Medulla oblongata (tissue), 1 donor: ENCODE results near the gene GRM7.

Experiments used
- DNase-seq: peaks from one replicate; pipeline ENCODE4 v3.0.0-alpha.2; 2015; ENCODE audit errors: extremely low spot score

GRM7 gene

DNA sequence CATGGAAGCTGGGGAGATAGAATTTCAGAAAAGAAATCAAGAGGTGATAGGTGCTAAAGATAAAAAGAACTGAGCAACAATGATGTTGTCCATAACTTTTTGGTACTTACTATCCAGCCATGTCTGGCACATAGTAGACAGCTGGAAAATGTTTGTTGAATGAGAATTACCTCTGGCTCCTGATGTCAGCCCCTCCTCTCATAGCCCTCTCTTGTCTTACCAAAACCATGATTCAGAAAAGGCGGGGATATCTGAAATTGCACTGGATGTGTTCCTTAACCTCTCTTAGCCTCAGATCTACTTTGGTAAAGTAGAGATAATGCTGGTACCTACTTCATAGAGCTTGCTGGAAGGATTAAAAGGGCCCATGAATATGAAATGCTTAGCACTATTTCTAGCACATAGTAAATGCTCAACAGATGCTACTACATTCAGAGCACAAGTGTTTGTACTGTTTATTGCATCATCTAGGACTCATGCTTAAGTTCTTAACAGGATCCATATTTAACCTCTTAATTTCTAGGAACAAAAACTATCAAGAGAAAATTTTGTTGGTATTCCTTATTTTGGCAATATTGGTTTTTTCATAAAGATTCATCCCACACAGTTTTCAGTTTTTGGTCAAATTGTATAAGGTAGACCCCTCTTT is 859.9 kb downstream of the GRM7 start:
- DNase-seq, result no peak

DNA sequence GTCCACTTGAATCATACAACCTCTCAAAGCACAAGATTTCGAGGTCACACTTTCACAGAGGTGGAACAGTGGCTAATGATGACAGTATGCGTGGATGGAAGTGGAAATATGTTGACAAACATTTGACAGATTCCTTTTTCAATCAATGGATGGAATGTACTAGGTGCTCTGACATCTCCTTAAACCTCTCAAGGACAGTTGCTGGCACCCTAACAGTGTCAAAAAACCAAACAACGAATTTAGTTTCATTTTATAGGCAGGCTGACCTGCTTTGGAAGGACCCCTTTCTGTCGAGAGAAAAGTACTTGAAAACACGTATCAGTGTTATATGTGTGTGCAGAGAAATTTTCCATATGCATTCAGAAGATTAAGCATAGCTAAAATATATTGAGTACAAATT is 861.0 kb downstream of the GRM7 start:
- DNase-seq, result no peak

DNA sequence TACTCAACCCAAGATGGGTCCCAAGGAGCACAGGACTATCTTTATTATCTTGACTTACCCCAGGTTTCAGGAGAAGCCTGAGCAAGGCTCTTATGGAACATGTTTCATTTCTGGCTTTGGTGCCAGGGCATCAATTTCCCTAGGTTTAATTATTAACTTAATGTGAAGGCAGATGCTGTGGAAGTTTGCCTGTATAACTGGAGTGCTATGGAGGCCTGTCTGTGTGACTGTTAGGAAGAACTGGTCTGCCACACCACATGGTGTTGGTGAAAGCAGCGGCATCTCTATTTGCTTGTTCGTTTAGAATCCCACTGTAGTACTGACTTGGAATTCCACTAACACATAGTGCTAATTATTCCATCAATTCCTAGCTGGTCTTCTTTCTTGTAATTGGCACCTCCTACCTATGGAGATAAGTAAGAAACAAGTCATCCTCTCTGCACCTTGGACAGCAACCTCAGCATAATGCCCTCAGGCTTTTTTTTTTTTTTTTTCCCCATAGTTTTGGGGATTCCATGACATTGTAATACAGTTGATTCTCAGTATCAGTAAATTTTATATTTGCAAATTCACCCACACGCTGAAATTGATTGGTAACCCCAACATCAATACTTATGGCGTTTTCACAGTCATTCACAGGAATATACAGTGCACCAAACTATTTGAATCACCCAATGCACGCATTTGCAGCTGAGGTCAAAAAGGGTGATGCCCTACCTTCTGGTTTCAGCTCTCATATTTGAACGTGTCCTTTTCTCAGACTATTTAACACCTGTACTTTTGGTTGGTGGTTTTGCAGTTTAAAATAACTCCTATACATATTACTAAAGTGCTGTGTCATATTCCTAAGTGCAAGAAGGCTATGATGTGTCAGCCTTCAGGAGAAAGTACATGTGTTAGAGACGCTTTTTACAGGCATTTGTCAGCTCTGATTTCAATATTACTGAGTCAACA is 867.9 kb downstream of the GRM7 start:
- DNase-seq, result no peak

DNA sequence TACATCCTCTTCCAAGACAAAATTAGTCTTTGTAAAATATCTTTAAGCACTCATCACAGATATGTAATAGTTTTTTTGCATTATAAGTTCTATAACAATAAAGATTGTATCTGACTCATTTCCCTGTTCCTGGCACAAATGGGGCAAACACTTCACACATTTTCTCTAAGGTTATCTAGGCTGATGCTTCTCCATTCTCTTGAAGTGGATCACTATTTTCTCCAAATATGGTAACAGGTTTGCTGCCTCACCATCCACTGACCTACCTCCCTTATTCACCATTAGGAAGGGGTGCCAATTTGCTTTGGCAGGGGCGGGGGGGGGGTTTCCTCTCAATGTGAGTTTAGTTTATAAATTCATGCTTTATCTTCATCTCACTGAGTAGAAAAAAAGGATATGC is 873.0 kb downstream of the GRM7 start:
- no peak for DNase-seq

DNA sequence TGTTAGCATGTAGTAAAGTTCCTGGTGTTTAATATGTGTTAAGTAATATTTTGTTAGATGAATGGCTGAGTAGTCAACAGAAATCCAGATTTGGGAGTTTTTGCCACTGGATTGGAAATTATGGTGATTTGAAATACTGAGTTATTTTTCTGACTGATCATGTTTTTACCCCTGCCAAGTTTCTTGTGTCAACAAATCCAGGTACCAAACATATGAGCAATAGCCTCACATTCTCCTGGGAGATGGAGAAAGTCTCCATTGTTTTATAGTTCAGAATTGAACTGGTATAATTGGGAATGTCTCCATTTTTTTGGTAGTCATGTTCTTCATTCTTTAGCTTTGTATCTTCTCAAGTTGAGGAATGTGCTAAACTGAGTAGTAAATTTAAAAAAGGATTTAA is 873.5 kb downstream of the GRM7 start:
- no peak for DNase-seq

DNA sequence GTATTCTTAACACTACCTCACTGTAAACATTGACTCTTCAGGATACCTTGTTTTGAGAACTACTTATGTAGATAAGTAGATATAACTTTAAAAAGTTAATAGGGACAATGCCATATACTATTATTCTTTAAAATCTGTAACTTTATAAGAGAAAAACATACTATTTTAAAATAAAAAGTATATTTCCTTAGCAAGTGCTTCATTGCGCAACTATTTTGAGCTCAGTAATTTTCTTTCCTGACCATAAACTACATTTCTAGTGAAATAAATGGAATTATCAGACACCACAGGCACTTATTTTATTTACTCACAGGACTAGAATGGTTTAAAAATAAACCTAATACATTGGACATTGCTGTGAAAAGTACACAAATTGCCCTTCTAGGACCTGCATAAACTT is 876.3 kb downstream of the GRM7 start:
- no peak for DNase-seq

DNA sequence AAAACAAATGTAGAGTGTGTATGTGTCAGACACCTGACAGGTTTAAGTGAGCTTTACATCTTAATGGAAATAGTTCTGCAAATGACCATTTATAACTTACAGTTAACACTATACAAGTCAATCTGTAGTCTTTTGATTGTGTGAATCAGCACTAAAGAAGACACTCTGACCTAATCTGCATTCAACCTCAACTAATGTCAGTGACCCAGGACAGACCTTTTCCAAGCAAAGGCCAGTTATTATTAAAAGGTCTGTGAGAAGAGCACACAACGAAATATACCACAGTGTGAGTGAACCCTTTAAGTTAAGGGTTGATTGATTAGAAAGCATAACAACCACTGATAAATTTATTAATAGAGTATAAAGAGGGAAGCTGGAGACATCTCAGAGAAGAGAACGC is 878.8 kb downstream of the GRM7 start:
- DNase-seq, result no peak

DNA sequence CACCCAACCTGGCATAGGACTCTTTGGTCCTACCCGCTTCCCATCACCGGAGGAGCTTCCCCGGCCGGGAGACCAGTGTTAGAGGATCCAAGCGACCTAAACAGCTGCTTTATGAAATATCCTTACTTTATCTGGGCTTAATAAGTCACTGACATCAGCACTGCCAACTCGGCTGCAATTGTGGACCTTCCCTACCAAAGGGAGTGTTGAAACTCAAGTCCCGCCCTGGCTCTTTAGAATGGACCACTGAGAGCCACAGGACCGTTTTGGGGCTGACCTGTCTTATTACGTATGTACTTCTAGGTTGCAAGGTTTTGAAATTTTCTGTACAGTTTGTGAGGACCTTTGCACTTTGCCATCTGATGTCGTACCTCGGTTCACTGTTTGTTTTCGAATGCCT is 879.5 kb downstream of the GRM7 start:
- no peak for DNase-seq

DNA sequence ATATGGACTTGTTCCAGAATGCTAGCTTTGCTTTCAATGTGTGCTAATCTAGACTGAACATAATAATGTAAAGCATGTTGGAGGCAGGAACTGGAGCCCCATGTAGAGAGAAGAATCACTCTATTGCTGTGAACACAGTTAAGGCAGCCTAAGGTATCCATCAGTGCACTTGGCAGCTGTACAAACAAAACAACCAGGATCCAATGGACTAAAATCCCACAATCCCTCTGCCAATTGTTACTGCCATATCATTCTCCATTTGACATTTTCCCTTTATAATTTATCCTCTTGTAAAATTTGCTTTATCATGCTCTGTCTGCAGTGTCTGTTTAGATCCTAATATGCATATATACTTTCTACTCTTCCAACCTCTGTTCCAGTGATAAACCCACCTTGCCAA is 883.9 kb downstream of the GRM7 start:
- no peak for DNase-seq

DNA sequence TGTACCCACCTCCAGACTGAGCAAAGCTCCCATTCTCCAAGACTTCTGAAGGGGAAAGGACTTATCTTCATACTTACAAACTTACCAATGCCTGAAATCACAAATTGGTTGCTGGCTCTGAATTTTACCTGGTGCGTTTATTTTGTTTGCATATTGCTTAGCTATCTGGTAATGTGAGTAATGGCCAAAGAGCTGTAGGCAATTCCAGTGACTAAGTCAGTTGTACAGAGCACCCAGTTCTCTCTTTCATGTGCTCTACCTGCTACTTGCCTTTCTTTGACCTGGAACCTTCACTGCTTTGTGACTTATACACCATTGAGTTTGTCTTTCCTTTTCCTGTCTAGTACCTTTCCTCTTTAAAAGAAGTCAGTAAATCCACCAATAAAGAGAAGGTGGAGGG is 884.8 kb downstream of the GRM7 start:
- DNase-seq, result no peak

DNA sequence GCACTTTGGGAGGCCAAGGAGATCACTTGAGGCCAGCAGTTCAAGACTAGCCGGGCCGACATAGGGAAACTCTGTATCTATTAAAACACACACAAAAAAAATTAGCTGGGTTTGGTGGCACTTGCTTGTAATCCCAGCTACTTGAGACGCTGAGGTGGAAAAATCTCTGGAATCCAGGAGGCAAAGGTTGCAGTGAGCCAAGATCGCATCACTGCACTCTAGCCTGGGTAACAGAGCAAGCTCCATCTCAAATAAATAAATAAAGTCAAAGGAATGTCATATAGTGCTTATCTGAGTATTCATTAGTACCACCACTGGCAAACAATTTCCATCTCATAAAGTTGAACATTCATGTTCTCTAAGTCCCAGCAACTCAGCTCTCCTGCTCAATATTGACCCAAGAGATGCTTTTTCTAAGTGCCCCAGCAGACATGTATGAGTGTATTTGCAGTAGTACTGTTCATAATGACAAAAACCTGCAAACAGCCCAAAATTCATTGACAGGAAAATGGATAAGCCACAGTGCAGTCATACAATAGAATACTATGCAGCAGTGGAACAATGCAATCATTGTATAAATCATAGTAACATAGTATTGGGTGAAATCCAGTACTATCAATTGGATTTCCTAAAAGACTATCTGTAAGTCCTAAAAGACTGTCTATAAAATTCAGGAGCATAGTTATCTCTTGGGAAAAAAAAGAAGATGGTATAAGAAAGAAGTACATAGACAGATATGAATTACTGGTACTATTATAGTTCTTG is 889.2 kb downstream of the GRM7 start:
- peak; percentile 29 for DNase-seq

DNA sequence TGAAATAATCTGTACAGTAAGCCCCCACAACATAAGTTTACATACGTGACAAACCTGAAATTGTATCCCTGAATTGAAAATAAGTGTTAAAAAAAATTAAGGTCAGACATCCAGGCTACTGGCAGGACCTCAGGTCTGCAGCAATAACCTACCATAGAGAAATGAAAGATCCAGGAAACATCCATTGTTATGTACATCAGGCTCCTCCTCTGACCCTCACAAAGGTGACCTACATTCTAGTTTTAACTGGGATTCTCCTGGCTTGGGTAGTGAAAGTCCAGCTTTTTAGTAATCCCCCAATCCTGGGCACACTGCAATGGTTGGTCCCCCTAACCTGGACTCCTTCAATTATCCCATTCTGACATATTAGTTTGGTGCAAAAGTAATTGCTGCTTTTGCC is 891.1 kb downstream of the GRM7 start:
- DNase-seq, result no peak

DNA sequence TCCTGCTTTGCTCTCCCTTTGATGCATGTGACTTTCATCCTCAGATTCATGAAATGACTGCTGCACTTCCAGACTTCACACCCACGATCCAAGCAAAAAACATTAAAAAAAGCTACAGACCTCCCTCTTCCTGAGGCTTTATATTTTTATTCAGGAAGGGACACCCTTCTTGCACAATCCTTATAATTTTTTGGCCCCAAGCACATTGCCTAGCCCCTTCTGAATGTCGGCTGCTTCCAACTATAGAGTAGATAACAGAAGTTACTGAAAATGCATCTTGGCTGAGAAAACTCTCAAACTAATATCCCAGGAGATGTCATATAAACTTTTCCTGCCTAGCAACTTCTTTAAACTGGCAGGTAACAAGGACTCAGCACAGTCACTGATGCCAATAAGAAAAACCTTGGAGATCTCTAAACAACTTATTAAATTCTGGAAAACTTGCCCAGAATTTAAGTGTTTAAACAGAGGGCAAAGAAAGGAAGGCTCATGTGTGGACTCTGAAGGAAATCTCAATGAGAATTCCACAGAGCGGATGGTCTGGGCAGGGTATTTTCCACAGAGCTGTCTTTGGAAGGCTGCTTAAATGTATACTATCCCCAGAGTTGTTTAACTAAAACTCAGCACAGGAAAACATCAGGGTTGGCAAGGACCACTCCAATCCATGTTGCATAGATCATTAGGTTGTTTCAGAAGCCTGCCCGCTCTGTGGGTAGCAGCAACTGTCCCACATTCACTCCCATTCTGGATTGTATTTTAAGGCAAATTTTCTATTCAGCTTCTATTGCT is 893.9 kb downstream of the GRM7 start:
- DNase-seq, result peak; percentile 21

DNA sequence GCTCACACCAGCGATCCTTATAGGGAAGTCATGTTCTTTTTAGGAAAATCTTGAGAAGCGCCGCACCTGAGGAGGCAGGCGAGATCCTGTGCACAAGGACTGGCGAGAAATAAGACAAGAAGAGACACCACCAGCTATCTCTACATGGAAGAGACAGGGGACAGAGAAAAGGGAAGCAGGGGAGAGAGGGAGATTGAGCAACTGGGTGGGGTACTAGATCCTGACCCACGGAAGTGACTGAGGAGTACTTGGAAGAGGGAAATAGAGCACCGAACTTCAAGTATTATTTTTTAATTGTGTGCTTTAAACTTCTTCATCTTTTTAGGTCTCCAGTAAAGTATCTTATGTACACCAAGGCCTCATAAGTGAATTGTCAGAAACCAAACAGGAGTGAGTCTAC is 898.7 kb downstream of the GRM7 start:
- DNase-seq, result no peak

DNA sequence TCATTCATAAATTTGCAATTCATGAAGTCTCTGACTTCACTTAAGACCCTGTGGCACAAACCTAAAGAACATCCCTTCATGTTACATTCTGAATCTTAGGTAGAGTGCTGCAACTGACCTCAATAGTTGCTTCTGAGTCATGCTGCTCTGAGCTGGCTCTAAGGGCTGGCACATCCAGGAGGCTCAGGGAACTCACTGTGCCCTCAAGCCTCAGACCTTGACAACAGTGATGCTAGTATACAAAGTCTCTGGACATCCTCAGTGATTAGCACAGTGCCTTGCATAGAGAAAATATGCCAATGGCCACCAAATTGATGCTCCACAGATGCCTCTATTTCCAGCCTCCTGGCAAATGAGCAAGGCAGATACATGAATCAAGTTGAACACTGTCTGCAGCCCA is 899.8 kb downstream of the GRM7 start:
- no peak for DNase-seq

DNA sequence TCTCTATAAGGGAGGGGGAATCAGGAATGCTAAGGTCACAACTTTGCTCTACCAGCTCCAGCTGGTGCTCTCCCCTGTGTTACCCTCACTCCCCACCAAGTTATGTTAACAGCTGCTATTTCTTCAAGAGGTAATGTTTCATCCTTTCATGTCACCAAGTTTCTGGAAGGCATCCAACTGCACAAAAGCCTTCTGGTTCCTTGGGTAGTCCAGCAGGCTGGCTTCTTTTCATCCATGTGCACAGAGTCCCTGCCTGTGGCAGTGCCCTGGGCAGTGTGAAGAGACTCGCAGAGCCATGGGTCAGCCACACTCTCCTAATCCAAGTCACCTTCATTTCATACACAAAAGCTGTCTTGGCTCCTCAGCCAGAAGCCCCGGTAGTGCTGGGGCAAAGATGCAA is 903.2 kb downstream of the GRM7 start:
- DNase-seq, result peak; percentile 83

DNA sequence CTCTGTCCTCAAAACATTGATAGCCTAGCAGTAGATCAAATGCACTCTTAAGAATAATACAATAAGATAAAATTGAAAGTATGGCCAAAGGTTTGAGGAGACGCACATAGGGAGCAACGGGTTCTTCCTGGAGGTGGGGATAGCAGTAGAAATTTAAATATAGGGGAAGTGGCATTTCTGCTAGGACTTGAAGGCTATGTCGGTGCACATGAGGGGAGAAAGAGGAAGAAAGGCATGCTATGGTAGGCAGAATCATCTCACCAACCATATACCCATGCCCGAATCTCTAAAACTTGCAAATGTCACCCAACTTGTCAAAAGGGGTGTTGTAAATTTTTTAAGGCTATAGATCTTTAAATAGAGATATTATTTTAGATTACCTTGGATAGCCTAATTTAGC is 905.6 kb downstream of the GRM7 start:
- DNase-seq, result no peak

DNA sequence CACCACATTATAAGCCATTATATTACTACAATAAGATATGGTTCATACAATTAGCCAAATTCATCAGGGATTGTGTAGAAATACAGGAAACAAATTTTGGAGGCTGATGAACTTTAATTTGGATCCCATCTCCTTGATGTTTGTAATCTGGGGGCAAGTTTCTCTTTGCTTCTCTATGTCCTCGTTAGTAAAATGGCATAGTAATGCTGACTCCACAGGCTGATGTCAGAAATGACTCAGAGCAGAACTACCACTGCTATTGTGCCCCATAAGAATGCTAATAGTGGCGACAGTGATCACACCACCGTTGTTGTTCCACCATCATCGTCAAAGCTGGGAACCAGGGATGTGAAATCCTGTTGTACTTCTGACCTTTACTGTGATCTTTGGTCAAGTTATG is 918.4 kb downstream of the GRM7 start:
- no peak for DNase-seq

DNA sequence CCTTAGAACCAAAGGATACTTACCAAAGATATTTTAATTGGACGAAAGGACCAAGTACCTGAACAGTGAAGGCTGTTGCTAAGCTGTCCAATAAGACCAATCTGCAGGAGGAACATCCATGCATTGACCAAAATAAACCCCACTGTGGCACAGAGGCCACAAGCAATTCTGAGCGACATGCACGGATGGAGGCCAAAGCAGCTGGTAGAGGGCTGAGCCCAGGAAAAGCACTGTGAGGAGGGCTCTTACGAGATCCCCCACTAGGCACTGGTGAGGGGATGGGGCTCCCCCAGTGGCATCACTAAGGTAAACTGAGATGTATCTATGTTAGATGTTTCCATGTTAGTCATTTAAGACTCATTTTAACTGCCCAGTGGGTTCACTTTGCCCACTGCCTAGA is 920.5 kb downstream of the GRM7 start:
- no peak for DNase-seq

DNA sequence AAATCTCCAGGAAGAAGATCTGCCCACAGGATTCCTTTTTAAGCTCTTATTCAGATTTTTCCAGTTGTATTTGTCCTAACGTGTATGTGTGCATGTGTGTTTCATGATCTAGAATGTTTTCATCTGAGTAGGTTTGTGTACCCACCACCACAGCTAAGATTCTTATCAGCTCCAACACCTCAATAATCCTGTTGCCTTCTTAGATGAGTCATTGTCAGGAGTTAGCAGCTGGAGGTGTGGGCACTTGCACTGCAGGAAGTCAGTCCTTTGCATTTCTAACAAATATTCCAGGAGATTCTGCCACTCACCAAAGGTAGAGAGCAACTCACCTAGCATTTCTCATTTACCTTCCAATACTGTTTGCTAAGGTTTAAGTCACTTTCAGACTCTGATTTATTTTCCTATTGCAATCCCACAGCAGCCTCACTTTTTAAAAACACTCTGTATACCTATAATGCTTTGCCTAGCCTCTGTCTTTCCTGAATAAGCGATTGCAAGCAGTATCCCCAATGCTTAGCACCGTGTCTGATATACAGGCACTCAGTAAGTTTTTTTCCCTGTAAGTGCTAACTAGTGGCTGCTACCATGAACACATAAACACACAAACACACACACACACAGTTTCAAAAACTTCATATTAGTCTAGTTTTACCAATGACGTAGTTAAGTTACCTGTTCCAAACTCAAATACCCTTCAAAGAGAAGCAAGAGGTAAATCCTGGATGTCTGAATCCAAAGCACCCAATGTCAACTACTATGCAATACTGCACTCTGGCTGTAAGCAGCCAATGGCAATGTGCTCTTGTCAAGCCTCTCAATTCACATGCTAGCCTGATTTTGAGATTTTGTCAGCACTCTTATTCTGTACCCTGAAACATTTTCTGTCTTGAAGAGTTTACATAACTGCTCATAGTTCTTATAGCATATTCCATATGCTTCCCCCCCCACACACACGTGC is 927.2 kb downstream of the GRM7 start:
- DNase-seq, result no peak

DNA sequence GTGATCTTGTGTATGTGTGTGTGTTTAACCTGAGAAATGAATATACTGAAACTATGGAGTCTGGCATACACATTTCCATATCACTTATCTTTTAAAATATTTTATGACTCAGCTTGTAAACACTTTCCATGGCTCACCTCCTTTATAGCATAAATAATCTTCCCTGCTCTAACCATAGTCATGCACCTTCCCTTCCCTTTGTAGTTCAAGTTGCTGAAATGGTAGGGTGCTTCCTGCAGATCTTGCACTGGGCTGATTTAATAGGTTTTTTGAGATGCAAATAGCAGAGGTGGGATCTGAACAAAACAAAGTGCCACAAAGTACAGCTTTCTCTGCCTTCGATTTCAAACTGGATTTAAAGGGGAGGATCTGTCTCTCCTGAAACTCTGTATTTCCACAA is 928.0 kb downstream of the GRM7 start:
- DNase-seq, result no peak
